ENCODE results near the gene RHBDL3. TPM values are rescaled to one million over a fixed set of nuclear protein-coding genes. Genes with fewer than 3 reads are reported as not detected.

Gene RHBDL3
- polyA plus RNA-seq, 1 donor from 2014 or later: 0.25 TPM

GRCh38 chr17:32264140-32264799 lies 1.4 kb upstream of the RHBDL3 start:
- Histone ChIP-seq H3K4me2 (ENCODE audit: low read length) (no peak overlapping the region), H3K9me3 (ENCODE audit: low read length) (no peaks in the 10 kb centered on the region), H3F3A (ENCODE audit: insufficient read depth, low read length, poor library complexity, severe bottlenecking) (no peaks in the 10 kb centered on the region), H4K20me1 (ENCODE audit: insufficient read depth) (no peaks in the 10 kb centered on the region), H3K27ac (ENCODE audit: low read length) (no peak overlapping the region), H3K9me2 (ENCODE audit: insufficient read depth, low read length) (no peaks in the 10 kb centered on the region), H3K27me3 (ENCODE audit: insufficient read depth, low read depth, low read length) (peaks cover 30% of the 10 kb centered on the region), H2AFZ (ENCODE audit: low read depth, low read length) (no peak overlapping the region), H3K9ac (ENCODE audit: low read length) (no peak overlapping the region), H3K36me3 (ENCODE audit: insufficient read depth, low read length) (no peaks in the 10 kb centered on the region), H3K4me3 (ENCODE audit: low read length) (no peak overlapping the region), H3K79me2 (replicated peaks; ENCODE audit: insufficient read depth, low read length) (no peaks in the 10 kb centered on the region)
- TF ChIP-seq MXI1 (conservative IDR thresholded peaks at IDR 0.05; ENCODE audit: poor library complexity, severe bottlenecking): no peak
- no peak for TF ChIP-seq POLR2AphosphoS5 (IDR thresholded peaks at IDR 0.05)
- no peak for TF ChIP-seq EP300 (conservative IDR thresholded peaks at IDR 0.05; ENCODE audit: poor library complexity, severe bottlenecking)
- TF ChIP-seq REST (IDR thresholded peaks at IDR 0.05; ENCODE audit: borderline replicate concordance): no peak
- TF ChIP-seq SMC3 (conservative IDR thresholded peaks at IDR 0.05; ENCODE audit: poor library complexity): no peak
- peak; percentile 31 for TF ChIP-seq CTCF (IDR thresholded peaks at IDR 0.05; ENCODE audit: poor library complexity, severe bottlenecking)

GRCh38 chr17:32264823-32265191 lies 825 bp upstream of the RHBDL3 start:
- no peaks in the 10 kb centered on the region for H3K9me2 ChIP-seq (ENCODE audit: insufficient read depth, low read length)
- H2AFZ ChIP-seq (ENCODE audit: low read depth, low read length): no peak overlapping the region
- no peaks in the 10 kb centered on the region for H4K20me1 ChIP-seq (ENCODE audit: insufficient read depth)
- H3K9me3 ChIP-seq (ENCODE audit: low read length): no peaks in the 10 kb centered on the region
- H3F3A ChIP-seq (ENCODE audit: insufficient read depth, low read length, poor library complexity, severe bottlenecking): no peaks in the 10 kb centered on the region
- no peak for TF ChIP-seq EP300 (conservative IDR thresholded peaks at IDR 0.05; ENCODE audit: poor library complexity, severe bottlenecking)
- no peak for TF ChIP-seq POLR2AphosphoS5 (IDR thresholded peaks at IDR 0.05)
- no peak for TF ChIP-seq CTCF (IDR thresholded peaks at IDR 0.05; ENCODE audit: poor library complexity, severe bottlenecking)
- TF ChIP-seq EZH2 (IDR thresholded peaks at IDR 0.05; ENCODE audit: borderline replicate concordance, insufficient read depth, low read length, poor library complexity, severe bottlenecking): no peak
- no peak for TF ChIP-seq REST (IDR thresholded peaks at IDR 0.05; ENCODE audit: borderline replicate concordance)
- no peak for TF ChIP-seq MXI1 (conservative IDR thresholded peaks at IDR 0.05; ENCODE audit: poor library complexity, severe bottlenecking)
- no peak for TF ChIP-seq SMC3 (conservative IDR thresholded peaks at IDR 0.05; ENCODE audit: poor library complexity)
- TF ChIP-seq TAF1 (IDR thresholded peaks at IDR 0.05; ENCODE audit: low read depth): no peak
- no peak for TF ChIP-seq RAD21 (conservative IDR thresholded peaks at IDR 0.05)
- H3K9ac ChIP-seq (ENCODE audit: low read length): no peak overlapping the region
- no peak overlapping the region for H3K27ac ChIP-seq (ENCODE audit: low read length)
- peak overlapping the region; percentile 55 for H3K4me3 ChIP-seq (ENCODE audit: low read length)
- H3K79me2 ChIP-seq (replicated peaks; ENCODE audit: insufficient read depth, low read length): no peaks in the 10 kb centered on the region
- H3K36me3 ChIP-seq (ENCODE audit: insufficient read depth, low read length): no peaks in the 10 kb centered on the region
- no peak overlapping the region for H3K4me2 ChIP-seq (ENCODE audit: low read length)
- H3K27me3 ChIP-seq (ENCODE audit: insufficient read depth, low read depth, low read length): peaks cover 30% of the 10 kb centered on the region
